ENCODE measurements around the gene OCIAD1. TPM values are rescaled to one million over a fixed set of nuclear protein-coding genes. Genes with fewer than 3 reads are reported as not detected.

Gene OCIAD1, protein sequence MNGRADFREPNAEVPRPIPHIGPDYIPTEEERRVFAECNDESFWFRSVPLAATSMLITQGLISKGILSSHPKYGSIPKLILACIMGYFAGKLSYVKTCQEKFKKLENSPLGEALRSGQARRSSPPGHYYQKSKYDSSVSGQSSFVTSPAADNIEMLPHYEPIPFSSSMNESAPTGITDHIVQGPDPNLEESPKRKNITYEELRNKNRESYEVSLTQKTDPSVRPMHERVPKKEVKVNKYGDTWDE
- total RNA-seq, result 177 TPM

DNA sequence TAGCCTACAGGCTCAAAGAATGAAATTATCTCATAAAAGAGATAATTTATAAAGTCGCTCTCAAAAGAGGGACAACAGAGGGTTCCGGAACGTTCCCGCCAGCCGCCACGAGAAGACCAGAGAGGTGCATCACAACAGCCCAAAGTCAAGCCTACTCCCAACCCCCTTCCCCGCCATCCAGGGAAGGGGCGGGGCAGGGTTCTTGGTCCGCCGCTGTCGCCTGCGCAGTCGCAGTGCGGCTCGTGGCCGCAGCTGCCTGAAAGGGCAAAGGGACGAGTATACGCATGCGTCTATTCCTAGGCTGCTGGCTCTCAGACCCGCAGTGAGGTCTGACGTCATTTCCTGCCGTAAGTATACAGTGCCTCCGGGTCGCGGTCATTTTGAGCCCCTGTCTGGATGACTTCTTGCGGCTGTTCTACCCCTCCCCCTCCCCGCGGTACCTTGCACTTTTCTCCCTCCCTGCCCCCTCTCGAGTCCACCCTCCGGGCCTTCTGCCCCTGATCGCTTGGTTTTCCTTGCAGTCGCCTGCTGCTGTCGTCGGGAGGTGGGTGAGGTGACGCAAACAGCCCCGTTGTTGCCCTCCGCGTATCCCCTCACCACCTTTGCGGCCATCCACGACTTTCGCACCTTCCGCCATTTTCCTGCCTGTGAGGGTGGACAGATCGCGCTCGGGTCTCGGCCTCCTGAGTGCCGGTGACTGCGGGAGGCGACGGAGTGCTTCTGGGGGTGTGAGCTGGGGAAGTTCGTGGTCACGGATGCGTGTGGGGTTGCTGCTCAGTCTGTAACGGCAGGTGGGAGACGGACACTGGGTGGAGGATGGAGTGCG, at the start of gene OCIAD1:
TSS of gene OCIAD1 (plus strand) at position 383 of the 826 bp plus-strand sequence. CDS start 1,537 bp downstream, outside the sequence.

DNA sequence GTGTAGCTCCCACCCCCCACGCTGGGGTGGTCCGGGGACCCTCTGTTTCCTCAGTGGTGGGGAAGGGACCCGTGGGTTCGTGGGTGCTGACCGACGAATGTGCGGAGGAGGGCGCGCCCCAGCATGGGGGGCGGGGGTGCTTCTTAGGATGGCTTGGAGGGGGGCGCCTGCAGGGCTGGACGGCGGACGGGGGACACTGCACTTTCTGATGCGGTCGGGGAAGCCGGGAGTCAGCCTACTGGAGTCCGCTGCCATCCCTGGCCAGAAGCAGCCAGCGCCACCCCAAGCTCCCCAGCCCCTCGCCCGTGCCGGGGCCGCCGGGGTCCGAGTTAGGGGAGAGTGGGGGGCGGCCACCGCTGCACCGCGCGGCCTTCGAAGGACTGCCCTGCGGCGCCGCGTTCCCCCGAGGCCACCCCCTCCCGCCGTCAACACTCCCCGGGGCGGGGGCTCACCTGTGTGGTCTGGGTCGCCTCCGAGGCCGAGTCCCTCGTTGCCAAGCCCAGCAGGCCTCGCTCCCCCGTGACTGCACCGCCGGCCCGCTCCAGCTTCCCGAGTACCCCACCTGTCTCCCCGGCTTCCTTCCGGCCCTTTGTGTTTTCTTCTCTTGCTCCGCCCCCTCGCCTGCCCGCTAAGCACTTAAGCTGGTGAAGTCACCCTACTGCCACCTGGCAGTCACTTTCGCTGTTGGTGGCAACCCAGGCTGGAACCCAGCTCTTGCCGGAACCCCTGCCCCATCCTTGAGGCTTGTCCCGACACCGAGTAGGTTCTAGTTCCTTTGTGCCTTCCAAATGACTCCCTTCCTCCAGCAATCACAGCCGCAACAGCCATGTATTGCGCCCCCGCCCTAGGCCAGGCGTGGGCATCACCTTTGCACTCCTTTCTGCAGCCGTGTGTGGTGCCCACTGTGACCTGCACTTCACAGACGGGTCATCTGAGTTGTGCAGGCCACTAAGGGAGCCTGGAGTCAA, 75.6 kb downstream of the OCIAD1 start, which contains the start of gene OCIAD2:
TSS of gene OCIAD2 (minus strand) at position 569 of the 968 bp plus-strand sequence. CDS start 2,225 bp downstream, outside the sequence.

Other genes starting within 250 kb of the OCIAD1 start
- gene FRYL, start 50.8 kb upstream of the OCIAD1 start, total RNA-seq, result 78.4 TPM
- 30.2 TPM for gene OCIAD2, start 75.7 kb downstream of the OCIAD1 start, total RNA-seq
- gene CWH43, start 155.2 kb downstream of the OCIAD1 start, total RNA-seq, result 0.23 TPM